Kidney capillary endothelial cell (primary cell): ENCODE data around the gene PPP1R3D.
"Not testable (repeated sequence)": the region's sequence is repeated elsewhere in the genome, so short reads cannot be mapped to it uniquely, and the experiment has no call there.

Source experiments
- DNase-seq: peaks from one replicate; pipeline ENCODE4 v3.0.0-alpha.2; 2018; ENCODE audit warnings: low spot score

Gene PPP1R3D

GRCh38 chr20:59920944-59921343, 19.2 kb downstream of the PPP1R3D start:
- peak; percentile 18 for DNase-seq

GRCh38 chr20:59912609-59913008, 27.5 kb downstream of the PPP1R3D start:
- no peak for DNase-seq

GRCh38 chr20:59911041-59911440, 29.1 kb downstream of the PPP1R3D start:
- DNase-seq, result no peak

- no peak for DNase-seq
These were observed 31.2 kb downstream of the PPP1R3D start for GRCh38 chr20:59908855-59909254.

GRCh38 chr20:59903621-59904020, 36.5 kb downstream of the PPP1R3D start:
- DNase-seq, result no peak

- no peak for DNase-seq
These were observed 37.6 kb downstream of the PPP1R3D start for GRCh38 chr20:59902470-59902869.

GRCh38 chr20:59895908-59896307, 44.2 kb downstream of the PPP1R3D start:
- no peak for DNase-seq

- DNase-seq, result no peak
These were observed 48.5 kb downstream of the PPP1R3D start for GRCh38 chr20:59891581-59891980.

- DNase-seq, result not testable (repeated sequence)
These were observed 50.1 kb downstream of the PPP1R3D start for GRCh38 chr20:59890035-59890434.

- DNase-seq, result no peak
These were observed 52.1 kb downstream of the PPP1R3D start for GRCh38 chr20:59888050-59888449.
